AG09309 (cell line): ENCODE measurements around the gene FUT3.

Experiments used
- DNase-seq: peaks from one replicate; pipeline ENCODE4 v3.0.0-alpha.2; 2010; ENCODE audit warnings: low read depth
- H3K4me3 ChIP-seq: 2 replicates; pipeline ENCODE4 v1.5.1; 2011; ENCODE audit warnings: mild to moderate bottlenecking, low read depth, low read length, moderate library complexity; ENCODE audit not compliant: control insufficient read depth
- CTCF ChIP-seq: IDR thresholded peaks from 2 replicates; pipeline ENCODE4 v1.5.1; 2011; ENCODE audit warnings: mild to moderate bottlenecking, low read depth, low read length, inconsistent platforms; ENCODE audit not compliant: insufficient read depth, control insufficient read depth; ENCODE audit errors: missing control alignments

Gene FUT3

GRCh38 chr19:5895409-5895808 is 44.2 kb upstream of the FUT3 start:
- TF ChIP-seq CTCF, result no peak
- H3K4me3 ChIP-seq, result no peak overlapping the region
- DNase-seq, result no peak

GRCh38 chr19:5894704-5895349 is 43.6 kb upstream of the FUT3 start:
- DNase-seq, result no peak
- H3K4me3 ChIP-seq, result no peak overlapping the region

GRCh38 chr19:5893907-5894703 is 42.9 kb upstream of the FUT3 start:
- no peak for TF ChIP-seq CTCF
- no peak overlapping the region for H3K4me3 ChIP-seq
- no peak for DNase-seq

More at GRCh38 chr19:5894704-5895349, 43.6 kb upstream of the FUT3 start:
- TF ChIP-seq CTCF, result no peak

- DNase-seq, result no peak
- TF ChIP-seq CTCF, result no peak
- H3K4me3 ChIP-seq, result no peak overlapping the region
These were observed 42.2 kb upstream of the FUT3 start for GRCh38 chr19:5893296-5893903.

- DNase-seq, result no peak
- no peak for TF ChIP-seq CTCF
- no peak overlapping the region for H3K4me3 ChIP-seq
These were observed 41.6 kb upstream of the FUT3 start for GRCh38 chr19:5892772-5893275.

GRCh38 chr19:5891938-5892771 is 40.9 kb upstream of the FUT3 start:
- peak; percentile 84 for TF ChIP-seq CTCF
- H3K4me3 ChIP-seq, result no peak overlapping the region
- DNase-seq, result no peak
